H9 (cell line): Measurements from ENCODE around the gene MYO7B. TPM values are rescaled to one million over a fixed set of nuclear protein-coding genes. Genes with fewer than 3 reads are reported as not detected.

Source experiments
- DNase-seq: peaks from one replicate; pipeline ENCODE4 v3.0.0-alpha.2; 2017
- H2AFZ ChIP-seq: one replicate; pipeline ENCODE4 v1.6.1; 2013; ENCODE audit warnings: mild to moderate bottlenecking, low read length, control low read depth, moderate library complexity
- H2AK5ac ChIP-seq: 2 replicates; pipeline ENCODE4 v1.6.1; 2013; ENCODE audit warnings: low read length, control low read depth, mixed read lengths; ENCODE audit not compliant: insufficient read length
- H2BK120ac ChIP-seq: one replicate; pipeline ENCODE4 v1.6.1; 2013; ENCODE audit warnings: low read depth, mild to moderate bottlenecking, low read length, control low read depth, inconsistent platforms; ENCODE audit not compliant: poor library complexity, severe bottlenecking
- H2BK12ac ChIP-seq: 2 replicates; pipeline ENCODE4 v1.6.1; 2013; ENCODE audit warnings: low read length, control low read depth, mixed read lengths, low read depth; ENCODE audit not compliant: insufficient read length
- H2BK15ac ChIP-seq: 2 replicates; pipeline ENCODE4 v1.6.1; 2013; ENCODE audit warnings: low read depth, low read length, control low read depth
- H2BK20ac ChIP-seq: one replicate; pipeline ENCODE4 v1.6.1; 2013; ENCODE audit warnings: low read depth, mild to moderate bottlenecking, low read length, control low read depth, inconsistent platforms; ENCODE audit not compliant: poor library complexity, severe bottlenecking
- H2BK5ac ChIP-seq: 2 replicates; pipeline ENCODE4 v1.6.1; 2013; ENCODE audit warnings: low read length, control low read depth, mixed read lengths; ENCODE audit not compliant: insufficient read length
- H3K14ac ChIP-seq: 2 replicates; pipeline ENCODE4 v1.6.1; 2013; ENCODE audit warnings: low read length, control low read depth; ENCODE audit not compliant: insufficient read depth
- H3K18ac ChIP-seq: 2 replicates; pipeline ENCODE4 v1.6.1; 2013; ENCODE audit warnings: low read depth, mild to moderate bottlenecking, mixed read lengths, low read length, control low read depth; ENCODE audit not compliant: insufficient read length
- H3K23ac ChIP-seq: 2 replicates; pipeline ENCODE4 v1.6.1; 2013; ENCODE audit warnings: low read length, control low read depth, mixed read lengths, low read depth; ENCODE audit not compliant: insufficient read length
- H3K23me2 ChIP-seq: 2 replicates; pipeline ENCODE4 v1.6.1; 2013; ENCODE audit warnings: low read depth, mild to moderate bottlenecking, mixed read lengths, low read length, control low read depth; ENCODE audit not compliant: insufficient read length, poor library complexity, severe bottlenecking
- H3K27ac ChIP-seq: 2 replicates; pipeline ENCODE4 v1.5.1; 2013; ENCODE audit warnings: low read length, control low read depth, mixed read lengths, low read depth; ENCODE audit not compliant: insufficient read length
- H3K27me3 ChIP-seq: 2 replicates; pipeline ENCODE4 v1.6.1; 2013; ENCODE audit warnings: low read length, control low read depth, inconsistent platforms; ENCODE audit not compliant: insufficient read depth
- H3K4ac ChIP-seq: 2 replicates; pipeline ENCODE4 v1.6.1; 2013; ENCODE audit warnings: low read depth, mild to moderate bottlenecking, control low read depth, inconsistent platforms, low read length, moderate library complexity
- H3K4me1 ChIP-seq: 2 replicates; pipeline ENCODE4 v1.6.1; 2013; ENCODE audit warnings: low read length, control low read depth, inconsistent platforms; ENCODE audit not compliant: insufficient read depth
- H3K4me2 ChIP-seq: 2 replicates; pipeline ENCODE4 v1.6.1; 2013; ENCODE audit warnings: low read length, control low read depth, mixed read lengths; ENCODE audit not compliant: insufficient read length, insufficient read depth
- H3K56ac ChIP-seq: 2 replicates; pipeline ENCODE4 v1.6.1; 2013; ENCODE audit warnings: low read depth, mild to moderate bottlenecking, mixed read lengths, low read length, control low read depth; ENCODE audit not compliant: insufficient read length
- H3K79me1 ChIP-seq: 2 replicates; pipeline ENCODE4 v1.6.1; 2013; ENCODE audit warnings: low read depth, mild to moderate bottlenecking, moderate library complexity, low read length, control low read depth, inconsistent platforms; ENCODE audit not compliant: insufficient read depth, poor library complexity, severe bottlenecking
- H3K79me2 ChIP-seq: 2 replicates; pipeline ENCODE4 v1.6.1; 2013; ENCODE audit warnings: low read length, control low read depth, inconsistent platforms; ENCODE audit not compliant: insufficient read depth
- H3K9ac ChIP-seq: 2 replicates; pipeline ENCODE4 v1.6.1; 2013; ENCODE audit warnings: low read length, control low read depth, mixed read lengths; ENCODE audit not compliant: insufficient read length; ENCODE audit errors: extremely low read depth
- H3K9me3 ChIP-seq: one replicate; pipeline ENCODE4 v1.6.1; 2013; ENCODE audit warnings: low read depth, low read length, inconsistent platforms; ENCODE audit not compliant: control insufficient read depth
- H3T11ph ChIP-seq: one replicate; pipeline ENCODE4 v1.6.1; 2013; ENCODE audit warnings: mild to moderate bottlenecking, low read length, control low read depth, inconsistent platforms
- H4K20me1 ChIP-seq: one replicate; pipeline ENCODE4 v1.6.1; 2013; ENCODE audit not compliant: control insufficient read depth, insufficient read length, insufficient read depth
- H4K5ac ChIP-seq: 2 replicates; pipeline ENCODE4 v1.6.1; 2013; ENCODE audit warnings: low read depth, mild to moderate bottlenecking, mixed read lengths, low read length, control low read depth; ENCODE audit not compliant: insufficient read length
- H4K8ac ChIP-seq: replicated peaks from 2 replicates; pipeline ENCODE4 v1.6.1; 2013; ENCODE audit warnings: low read length, control low read depth, mixed read lengths, low read depth; ENCODE audit not compliant: insufficient read length
- H4K91ac ChIP-seq: 2 replicates; pipeline ENCODE4 v1.6.1; 2013; ENCODE audit warnings: low read depth, mild to moderate bottlenecking, moderate library complexity, mixed read lengths, low read length, control low read depth; ENCODE audit not compliant: insufficient read length
- H3K27ac Mint-ChIP-seq, 3 experiments: 2 replicates in 2 of 3; 3 replicates in 1 of 3; pipeline ENCODE4 v1.8.0; 2020 to 2021; ENCODE audit warnings: mixed read lengths in 3 of 3, mild to moderate bottlenecking in 1 of 3, moderate library complexity in 1 of 3
- H3K27me3 Mint-ChIP-seq: 2 replicates; pipeline ENCODE4 v1.8.0; 2021; ENCODE audit warnings: low read depth, mild to moderate bottlenecking, moderate library complexity, mixed read lengths
- H3K36me3 Mint-ChIP-seq, 3 experiments: 2 replicates in 2 of 3; 3 replicates in 1 of 3; pipeline ENCODE4 v1.8.0; 2020 to 2021; ENCODE audit warnings: low read depth in 3 of 3, mixed read lengths in 3 of 3; ENCODE audit not compliant: insufficient read depth in 1 of 3
- H3K4me1 Mint-ChIP-seq, 2 experiments: 2 replicates each; pipeline ENCODE4 v1.8.0; 2020; ENCODE audit warnings: mixed read lengths in 2 of 2
- H3K4me3 Mint-ChIP-seq, 2 experiments: 2 replicates in 1 of 2; 3 replicates in 1 of 2; pipeline ENCODE4 v1.8.0; 2020 to 2021; ENCODE audit warnings: mild to moderate bottlenecking in 2 of 2, mixed read lengths in 2 of 2, moderate library complexity in 1 of 2
- H3K9me3 Mint-ChIP-seq, 2 experiments: 2 replicates in 1 of 2; 3 replicates in 1 of 2; pipeline ENCODE4 v1.8.0; 2020; ENCODE audit warnings: mild to moderate bottlenecking in 2 of 2, mixed read lengths in 2 of 2, moderate library complexity in 1 of 2
- CTCF ChIP-seq: fragments of 200-600 bp; sonication (generic); conservative IDR thresholded peaks from 3 replicates; pipeline ENCODE4 v1.8.0; 2021; ENCODE audit warnings: antibody characterized with exemption, mild to moderate bottlenecking
- WGBS: extraction: QIAGEN DNeasy Blood & Tissue Kit; methylation state at CpG from one replicate; pipeline ENCODE4 v1.1.7; 2013; ENCODE audit warnings: missing lambda C conversion rate, low lambda C conversion rate, mixed read lengths; ENCODE audit not compliant: insufficient read length; ENCODE audit errors: extremely low coverage; 5-methylcytosine and 5-hydroxymethylcytosine counted together
- total RNA-seq: library from RNA; stranded (reverse); gene quantifications from 2 replicates; pipeline ENCODE4 v1.2.1, GENCODE V29; 2021

Gene MYO7B
- total RNA-seq, 1 experiment from 2014 or later = not detected

GRCh38 chr2:127626917-127627739 lies 91.6 kb downstream of the MYO7B start:
- WGBS = no CpG with 5 or more reads among the region's 28 CpGs
- Histone ChIP-seq H2BK15ac (no peak overlapping the region), H2BK120ac (no peak overlapping the region), H2BK5ac (no peak overlapping the region), H3K4me2 (no peak overlapping the region), H4K91ac (no peak overlapping the region), H4K8ac (no peak overlapping the region), H3K4me1 (no peaks in the 10 kb centered on the region), H3K27me3 (no peaks in the 10 kb centered on the region), H3K9ac (no peak overlapping the region), H3K18ac (no peak overlapping the region), H3K14ac (no peak overlapping the region; the same call in 1 of the 2 replicates), H3K23me2 (no peaks in the 10 kb centered on the region), H2BK12ac (no peak overlapping the region), H4K20me1 (no peaks in the 10 kb centered on the region), H3T11ph (no peak overlapping the region), H3K79me1 (no peaks in the 10 kb centered on the region), H3K4ac (no peak overlapping the region), H2AFZ (no peak overlapping the region), H3K9me3 (no peaks in the 10 kb centered on the region), H2BK20ac (no peak overlapping the region), H3K27ac (no peak overlapping the region), H4K5ac (no peak overlapping the region), H3K79me2 (no peaks in the 10 kb centered on the region), H3K56ac (no peak overlapping the region), H3K23ac (no peak overlapping the region), H2AK5ac (no peak overlapping the region)
- no peaks in the 10 kb centered on the region; the same call in 1 of the 2 replicates for H3K27me3 Mint-ChIP-seq
- no peak overlapping the region for H3K27ac Mint-ChIP-seq
- DNase-seq = no peak
- H3K9me3 Mint-ChIP-seq = no peaks in the 10 kb centered on the region
- H3K36me3 Mint-ChIP-seq = no peaks in the 10 kb centered on the region; a peak in 1 of 7 replicates
- no peak for TF ChIP-seq CTCF
- H3K4me3 Mint-ChIP-seq = no peak overlapping the region
- peaks cover 0 to 4% of the 10 kb centered on the region in 2 experiments; a peak in 2 of 4 replicates for H3K4me1 Mint-ChIP-seq
